Duodenal mucosa (tissue), 2 donors: Measurements from ENCODE around the gene TSR3.

Experiments used
- H3K27ac ChIP-seq: one replicate; pipeline ENCODE4 v1.7.0; 2013; ENCODE audit warnings: low read depth, low read length
- H3K27me3 ChIP-seq, 2 donors: one replicate each; pipeline ENCODE4 v1.7.0; 2013; ENCODE audit warnings: low read length in 2 of 2, control low read depth in 1 of 2; ENCODE audit not compliant: insufficient read depth in 2 of 2, control insufficient read depth in 1 of 2
- H3K36me3 ChIP-seq, 2 donors: one replicate each; pipeline ENCODE4 v1.7.0; 2013; ENCODE audit warnings: low read length in 2 of 2, control low read depth in 1 of 2; ENCODE audit not compliant: insufficient read depth in 2 of 2, control insufficient read depth in 1 of 2
- H3K4me1 ChIP-seq, 2 donors: one replicate each; pipeline ENCODE4 v1.7.0; 2013; ENCODE audit warnings: low read length in 2 of 2, control low read depth in 1 of 2; ENCODE audit not compliant: insufficient read depth in 2 of 2, control insufficient read depth in 1 of 2
- H3K4me3 ChIP-seq, 2 donors: one replicate each; pipeline ENCODE4 v1.7.0; 2013; ENCODE audit warnings: low read length in 2 of 2, low read depth in 1 of 2
- H3K9ac ChIP-seq, 2 donors: one replicate each; pipeline ENCODE4 v1.7.0; 2013; ENCODE audit warnings: low read length in 2 of 2, low read depth in 1 of 2
- H3K9me3 ChIP-seq, 2 donors: one replicate each; pipeline ENCODE4 v1.7.0; 2013; ENCODE audit warnings: low read length in 2 of 2, control low read depth in 1 of 2; ENCODE audit not compliant: control insufficient read depth in 1 of 2

The TSR3 gene

GRCh38 chr16:1338119-1338730 lies 13.5 kb downstream of the TSR3 start:
- Histone ChIP-seq H3K4me1 (peaks cover 9 to 11% of the 10 kb centered on the region in 2 donors), H3K9me3 (no peaks in the 10 kb centered on the region), H3K27ac (no peak overlapping the region), H3K9ac (no peak overlapping the region), H3K36me3 (peaks cover 0 to 4% of the 10 kb centered on the region in 2 donors), H3K4me3 (no peak overlapping the region), H3K27me3 (peaks cover 29 to 31% of the 10 kb centered on the region in 2 donors)

- Histone ChIP-seq H3K36me3 (peaks cover 0 to 4% of the 10 kb centered on the region in 2 donors), H3K4me3 (no peak overlapping the region), H3K4me1 (peaks cover 6 to 8% of the 10 kb centered on the region in 2 donors), H3K27me3 (peaks cover 35 to 36% of the 10 kb centered on the region in 2 donors), H3K27ac (no peak overlapping the region), H3K9ac (no peak overlapping the region), H3K9me3 (no peaks in the 10 kb centered on the region)
Measured at GRCh38 chr16:1337486-1337885, 14.2 kb downstream of the TSR3 start.

GRCh38 chr16:1336619-1337018 lies 15.1 kb downstream of the TSR3 start:
- H3K36me3 ChIP-seq: peaks cover 0 to 4% of the 10 kb centered on the region in 2 donors
- peaks cover 43 to 45% of the 10 kb centered on the region in 2 donors for H3K27me3 ChIP-seq
- no peak overlapping the region for H3K27ac ChIP-seq

GRCh38 chr16:1335996-1336395 lies 15.7 kb downstream of the TSR3 start:
- no peak overlapping the region for H3K27ac ChIP-seq
- H3K9me3 ChIP-seq: no peaks in the 10 kb centered on the region
- peaks cover 45 to 47% of the 10 kb centered on the region in 2 donors for H3K27me3 ChIP-seq
- no peak overlapping the region for H3K4me3 ChIP-seq
- H3K36me3 ChIP-seq: peaks cover 0 to 4% of the 10 kb centered on the region in 2 donors
- H3K9ac ChIP-seq: no peak overlapping the region
- peaks cover 10 to 16% of the 10 kb centered on the region in 2 donors for H3K4me1 ChIP-seq

More at GRCh38 chr16:1336619-1337018, 15.1 kb downstream of the TSR3 start:
- Histone ChIP-seq H3K9me3 (no peaks in the 10 kb centered on the region), H3K4me1 (peaks cover 6 to 10% of the 10 kb centered on the region in 2 donors), H3K9ac (no peak overlapping the region), H3K4me3 (no peak overlapping the region)

- Histone ChIP-seq H3K27me3 (peaks cover 45 to 47% of the 10 kb centered on the region in 2 donors), H3K27ac (no peak overlapping the region)
Measured at GRCh38 chr16:1335211-1335971, 16.3 kb downstream of the TSR3 start.

GRCh38 chr16:1334739-1335138 lies 16.9 kb downstream of the TSR3 start:
- Histone ChIP-seq H3K27me3 (peaks cover 45 to 47% of the 10 kb centered on the region in 2 donors), H3K36me3 (peaks cover 0 to under 1% of the 10 kb centered on the region in 2 donors), H3K27ac (no peak overlapping the region), H3K9me3 (peaks cover 2 to 4% of the 10 kb centered on the region in 2 donors), H3K4me1 (peaks cover 10 to 17% of the 10 kb centered on the region in 2 donors), H3K9ac (no peak overlapping the region), H3K4me3 (no peak overlapping the region)

More at GRCh38 chr16:1335211-1335971, 16.3 kb downstream of the TSR3 start:
- Histone ChIP-seq H3K4me1 (peaks cover 10 to 17% of the 10 kb centered on the region in 2 donors), H3K9ac (no peak overlapping the region), H3K4me3 (no peak overlapping the region), H3K9me3 (peaks cover 2% of the 10 kb centered on the region in 2 donors), H3K36me3 (peaks cover 0 to 4% of the 10 kb centered on the region in 2 donors)

GRCh38 chr16:1333854-1334700 lies 17.6 kb downstream of the TSR3 start:
- Histone ChIP-seq H3K27me3 (peaks cover 45 to 47% of the 10 kb centered on the region in 2 donors), H3K27ac (no peak overlapping the region), H3K9ac (no peak overlapping the region), H3K4me1 (peaks cover 10 to 17% of the 10 kb centered on the region in 2 donors), H3K4me3 (peak overlapping the region in 1 of 2 donors; percentile 28), H3K9me3 (peaks cover 2 to 4% of the 10 kb centered on the region in 2 donors), H3K36me3 (no peaks in the 10 kb centered on the region)

- Histone ChIP-seq H3K9me3 (peaks cover 2 to 4% of the 10 kb centered on the region in 2 donors), H3K27ac (no peak within 1 kb of the TSS), H3K4me1 (peaks cover 10 to 17% of the 10 kb centered on the region in 2 donors), H3K27me3 (peaks cover 45 to 47% of the 10 kb centered on the region in 2 donors), H3K4me3 (peak within 1 kb of the TSS in 1 of 2 donors; percentile 58), H3K9ac (no peak within 1 kb of the TSS), H3K36me3 (no peaks in the 10 kb centered on the region)
Measured at GRCh38 chr16:1333149-1333812, 18.4 kb downstream of the TSR3 start, which contains the start of gene BAIAP3. BAIAP3 (plus strand) TSS chr16:1333645; CDS start chr16:1338550, 4,905 bp downstream.

- Histone ChIP-seq H3K36me3 (no peaks in the 10 kb centered on the region), H3K9me3 (peaks cover 2 to 4% of the 10 kb centered on the region in 2 donors), H3K27me3 (peaks cover 45 to 47% of the 10 kb centered on the region in 2 donors), H3K4me1 (peaks cover 10 to 17% of the 10 kb centered on the region in 2 donors), H3K9ac (peak overlapping the region in 1 of 2 donors; percentile 21), H3K4me3 (peak overlapping the region in 1 of 2 donors; percentile 58), H3K27ac (no peak overlapping the region)
Measured at GRCh38 chr16:1332618-1333148, 19.0 kb downstream of the TSR3 start.
